ENCODE results near the gene KANSL1L. TPM values are rescaled to one million over a fixed set of nuclear protein-coding genes. Genes with fewer than 3 reads are reported as not detected.

KANSL1L gene
- total RNA-seq, 1 donor from 2014 or later: 36.3 TPM

DNA sequence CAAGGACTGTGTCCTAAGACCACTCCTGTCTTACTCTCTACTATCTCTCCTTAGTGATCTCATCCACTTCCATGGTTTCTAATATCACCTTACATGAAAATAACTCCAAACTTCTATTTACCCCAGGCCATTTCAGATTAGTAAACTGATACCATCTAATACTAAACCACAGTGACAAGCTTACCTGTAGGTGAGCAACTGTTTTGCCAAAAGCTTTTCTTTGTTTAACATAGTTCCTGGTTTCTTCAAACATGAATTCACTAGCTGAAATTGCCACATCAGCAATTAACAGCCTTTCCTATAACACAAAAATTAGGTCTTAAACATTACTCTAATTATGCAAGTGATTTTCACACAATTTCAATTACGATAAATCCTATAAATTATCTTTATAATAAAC lies 31.9 kb upstream of the KANSL1L start:
- Histone ChIP-seq H3K36me3 (no peaks in the 10 kb centered on the region), H3K4me3 (no peak overlapping the region), H3K27me3 (no peaks in the 10 kb centered on the region), H3K27ac (no peak overlapping the region), H3K4me1 (peaks cover 3% of the 10 kb centered on the region), H3K9me3 (no peaks in the 10 kb centered on the region)
- DNase-seq (no peak), ATAC-seq (no peak)
- intact Hi-C loops (cut with DNase I): loop anchor here (10.0 kb wide), 1 partner anchor 228 kb away; no protein-coding TSS in a partner anchor
- TF ChIP-seq, protein P1, sequence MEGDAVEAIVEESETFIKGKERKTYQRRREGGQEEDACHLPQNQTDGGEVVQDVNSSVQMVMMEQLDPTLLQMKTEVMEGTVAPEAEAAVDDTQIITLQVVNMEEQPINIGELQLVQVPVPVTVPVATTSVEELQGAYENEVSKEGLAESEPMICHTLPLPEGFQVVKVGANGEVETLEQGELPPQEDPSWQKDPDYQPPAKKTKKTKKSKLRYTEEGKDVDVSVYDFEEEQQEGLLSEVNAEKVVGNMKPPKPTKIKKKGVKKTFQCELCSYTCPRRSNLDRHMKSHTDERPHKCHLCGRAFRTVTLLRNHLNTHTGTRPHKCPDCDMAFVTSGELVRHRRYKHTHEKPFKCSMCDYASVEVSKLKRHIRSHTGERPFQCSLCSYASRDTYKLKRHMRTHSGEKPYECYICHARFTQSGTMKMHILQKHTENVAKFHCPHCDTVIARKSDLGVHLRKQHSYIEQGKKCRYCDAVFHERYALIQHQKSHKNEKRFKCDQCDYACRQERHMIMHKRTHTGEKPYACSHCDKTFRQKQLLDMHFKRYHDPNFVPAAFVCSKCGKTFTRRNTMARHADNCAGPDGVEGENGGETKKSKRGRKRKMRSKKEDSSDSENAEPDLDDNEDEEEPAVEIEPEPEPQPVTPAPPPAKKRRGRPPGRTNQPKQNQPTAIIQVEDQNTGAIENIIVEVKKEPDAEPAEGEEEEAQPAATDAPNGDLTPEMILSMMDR (IDR thresholded peaks at IDR 0.05): no peak

DNA sequence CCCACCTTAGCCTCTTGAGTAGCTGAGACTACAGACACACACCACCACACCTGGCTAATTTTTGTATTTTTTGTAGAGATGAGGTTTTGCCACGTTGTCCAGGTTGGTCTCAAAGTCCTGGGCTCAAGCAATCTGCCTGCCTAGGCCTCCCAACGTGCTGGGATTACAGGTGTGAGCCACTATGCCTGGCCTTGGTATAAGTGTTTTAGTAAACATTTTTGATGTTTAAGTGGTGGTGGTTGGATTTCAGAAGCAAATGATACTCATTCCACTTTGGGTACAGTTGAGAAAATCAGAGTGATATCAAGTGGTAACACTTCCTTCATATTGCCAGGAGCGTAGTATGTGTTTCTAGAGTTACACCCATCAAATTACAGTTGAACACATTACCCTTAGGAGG lies 28.6 kb upstream of the KANSL1L start:
- TF ChIP-seq, protein P1 (IDR thresholded peaks at IDR 0.05): no peak
- peak; percentile 80 for ATAC-seq

DNA sequence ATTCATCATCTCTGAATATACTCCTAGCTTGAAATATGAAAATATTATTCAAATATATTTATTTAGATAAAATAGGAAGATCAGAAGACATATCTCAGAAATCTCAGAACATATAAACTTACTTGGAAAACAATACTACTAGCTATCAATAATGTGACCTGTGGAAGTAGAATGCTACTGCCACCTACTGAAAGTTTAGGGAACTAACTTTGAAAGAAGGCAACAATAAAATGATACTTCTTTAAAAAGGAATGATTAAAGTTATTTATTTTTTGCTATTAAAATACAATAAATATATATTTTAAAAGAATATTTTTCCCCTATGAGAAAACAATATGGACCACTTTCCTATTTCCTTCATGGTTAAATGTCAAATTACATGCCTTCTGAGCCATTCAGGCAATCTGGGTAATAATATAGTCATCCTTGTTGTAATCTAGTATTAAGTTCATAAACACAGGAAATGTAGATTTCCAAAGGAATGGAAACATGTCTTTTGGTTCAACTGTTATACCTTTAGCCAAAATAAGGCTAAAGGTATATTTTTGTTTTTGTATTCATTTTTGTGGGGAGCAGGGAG lies 28.1 kb upstream of the KANSL1L start:
- TF ChIP-seq, protein P1 (IDR thresholded peaks at IDR 0.05): peak; percentile 80
- no peak overlapping the region for H3K4me3 ChIP-seq
- no peaks in the 10 kb centered on the region for H3K27me3 ChIP-seq
- no peaks in the 10 kb centered on the region for H3K9me3 ChIP-seq
- H3K4me1 ChIP-seq: peaks cover 3% of the 10 kb centered on the region
- no peaks in the 10 kb centered on the region for H3K36me3 ChIP-seq
- intact Hi-C loops (cut with DNase I): loop anchor here (10.0 kb wide), 1 partner anchor 134 kb away; no protein-coding TSS in a partner anchor
- H3K27ac ChIP-seq: no peak overlapping the region
- DNase-seq: no peak
- ATAC-seq: peak; percentile 47

More for the DNA sequence above, 28.6 kb upstream of the KANSL1L start:
- Histone ChIP-seq H3K27me3 (no peaks in the 10 kb centered on the region), H3K9me3 (no peaks in the 10 kb centered on the region), H3K4me1 (peaks cover 3% of the 10 kb centered on the region), H3K36me3 (no peaks in the 10 kb centered on the region), H3K27ac (no peak overlapping the region), H3K4me3 (no peak overlapping the region)
- intact Hi-C loops (cut with DNase I): loop anchor here (10.0 kb wide), 2 partner anchors 135 to 225 kb away; no protein-coding TSS in a partner anchor
- no peak for DNase-seq

DNA sequence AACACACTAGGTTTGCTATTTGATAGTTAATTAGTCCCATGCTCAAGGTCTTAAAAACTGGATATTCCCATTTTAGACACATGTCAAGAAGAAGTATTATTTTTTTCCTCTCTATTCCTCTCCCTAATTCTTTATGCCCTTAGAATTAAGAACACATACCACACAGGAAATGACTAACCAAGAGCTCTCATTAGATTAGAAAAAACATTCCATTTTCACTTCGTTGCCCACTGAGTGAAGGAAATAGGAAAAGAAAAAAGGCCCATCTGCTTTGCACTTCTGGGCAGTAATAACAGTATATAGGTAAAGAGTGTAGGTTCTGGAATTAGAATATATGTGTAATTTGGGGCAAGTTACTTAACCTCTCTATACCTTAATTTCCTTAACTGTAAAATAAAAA lies 27.1 kb upstream of the KANSL1L start:
- TF ChIP-seq, protein P1 (IDR thresholded peaks at IDR 0.05): no peak
- Histone ChIP-seq H3K4me1 (peaks cover 3% of the 10 kb centered on the region), H3K27ac (no peak overlapping the region), H3K4me3 (no peak overlapping the region), H3K36me3 (no peaks in the 10 kb centered on the region), H3K9me3 (no peaks in the 10 kb centered on the region), H3K27me3 (no peaks in the 10 kb centered on the region)
- DNase-seq (no peak), ATAC-seq (no peak)
- intact Hi-C loops (cut with DNase I): loop anchor here (10.0 kb wide), 1 partner anchor 134 kb away; no protein-coding TSS in a partner anchor

DNA sequence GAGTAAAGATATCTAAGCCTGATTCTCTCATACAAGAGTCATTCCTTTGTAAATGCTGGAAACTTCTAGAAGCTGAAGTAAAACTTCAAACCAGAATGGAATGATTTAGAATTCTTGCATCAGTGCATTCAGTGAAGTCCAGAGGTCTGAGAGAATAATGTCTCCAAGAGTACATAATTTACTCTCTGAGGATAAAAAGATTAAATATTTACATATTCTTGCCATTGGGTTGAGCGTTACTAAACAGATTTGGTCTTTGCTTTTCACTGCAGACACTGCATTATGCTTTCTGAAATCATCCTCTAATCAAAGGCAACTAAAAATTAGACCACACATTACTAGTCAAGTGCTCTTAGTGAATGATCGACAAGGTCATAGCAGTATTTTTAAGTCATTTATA lies 26.5 kb upstream of the KANSL1L start:
- no peaks in the 10 kb centered on the region for H3K36me3 ChIP-seq
- peaks cover 3% of the 10 kb centered on the region for H3K4me1 ChIP-seq
- H3K27ac ChIP-seq: no peak overlapping the region
- ATAC-seq (no peak), DNase-seq (no peak)
- no peaks in the 10 kb centered on the region for H3K27me3 ChIP-seq
- TF ChIP-seq, protein P1 (IDR thresholded peaks at IDR 0.05): no peak
- intact Hi-C loops (cut with DNase I): loop anchor here (10.0 kb wide), 1 partner anchor 133 kb away; no protein-coding TSS in a partner anchor
- no peak overlapping the region for H3K4me3 ChIP-seq
- no peaks in the 10 kb centered on the region for H3K9me3 ChIP-seq
